ENCODE measurements around the gene LRBA. TPM values are rescaled to one million over a fixed set of nuclear protein-coding genes. Genes with fewer than 3 reads are reported as not detected.
"Not testable (repeated sequence)": the region's sequence is repeated elsewhere in the genome, so short reads cannot be mapped to it uniquely, and the experiment has no call there.

The LRBA gene
- total RNA-seq, 3 donors from 2014 or later, result 26.9 to 138 (median 93.7) TPM

- Histone ChIP-seq H3K27me3 (no peaks in the 10 kb centered on the region), H3K9me3 (peaks cover 0 to 4% of the 10 kb centered on the region in 2 donors), H3K4me1 (no peaks in the 10 kb centered on the region), H3K27ac (no peak overlapping the region), H3K4me3 (no peak overlapping the region), H3K36me3 (no peaks in the 10 kb centered on the region)
- intact Hi-C loops (cut with DNase I; ENCODE audit: low total_unique reads), result no loop called here
- TF ChIP-seq POLR2AphosphoS5 (IDR thresholded peaks at IDR 0.05), result no peak
- no peak for TF ChIP-seq CTCF (IDR thresholded peaks at IDR 0.05)
- TF ChIP-seq POLR2A (IDR thresholded peaks at IDR 0.05), result no peak
- DNase-seq (ENCODE audit: low spot score in 2 of 2), result no peak
These were observed 627.1 kb downstream of the LRBA start for GRCh38 chr4:150387981-150388380.

- H3K27ac ChIP-seq; intact Hi-C loops (cut with DNase I; ENCODE audit: low total_unique reads); H3K36me3 ChIP-seq; H3K4me3 ChIP-seq; H3K4me1 ChIP-seq; DNase-seq (ENCODE audit: low spot score in 2 of 2); H3K27me3 ChIP-seq; H3K9me3 ChIP-seq: not testable (repeated sequence)
These were observed 628.7 kb downstream of the LRBA start for GRCh38 chr4:150386415-150386814.

GRCh38 chr4:150385606-150386005 is 629.5 kb downstream of the LRBA start:
- Histone ChIP-seq H3K27me3 (no peaks in the 10 kb centered on the region), H3K27ac (no peak overlapping the region), H3K4me3 (no peak overlapping the region), H3K4me1 (no peaks in the 10 kb centered on the region), H3K36me3 (no peaks in the 10 kb centered on the region), H3K9me3 (no peaks in the 10 kb centered on the region)
- intact Hi-C loops (cut with DNase I; ENCODE audit: low total_unique reads), result no loop called here
- no peak for DNase-seq (ENCODE audit: low spot score in 2 of 2)
- TF ChIP-seq POLR2AphosphoS5 (IDR thresholded peaks at IDR 0.05) (no peak), POLR2A (IDR thresholded peaks at IDR 0.05) (no peak), CTCF (IDR thresholded peaks at IDR 0.05) (no peak)

GRCh38 chr4:150384249-150384648 is 630.8 kb downstream of the LRBA start:
- Histone ChIP-seq H3K36me3 (no peaks in the 10 kb centered on the region), H3K4me3 (no peak overlapping the region), H3K4me1 (no peaks in the 10 kb centered on the region), H3K27ac (no peak overlapping the region), H3K27me3 (no peaks in the 10 kb centered on the region), H3K9me3 (no peaks in the 10 kb centered on the region)
- TF ChIP-seq POLR2AphosphoS5 (IDR thresholded peaks at IDR 0.05) (no peak), CTCF (IDR thresholded peaks at IDR 0.05) (no peak), POLR2A (IDR thresholded peaks at IDR 0.05) (no peak)
- intact Hi-C loops (cut with DNase I; ENCODE audit: low total_unique reads), result no loop called here
- no peak for DNase-seq (ENCODE audit: low spot score in 2 of 2)

- no peaks in the 10 kb centered on the region for H3K9me3 ChIP-seq
- no peak for DNase-seq (ENCODE audit: low spot score in 2 of 2)
- H3K27me3 ChIP-seq, result no peaks in the 10 kb centered on the region
- intact Hi-C loops (cut with DNase I; ENCODE audit: low total_unique reads), result no loop called here
- no peak overlapping the region for H3K27ac ChIP-seq
- TF ChIP-seq POLR2AphosphoS5 (IDR thresholded peaks at IDR 0.05), result no peak
- TF ChIP-seq POLR2A (IDR thresholded peaks at IDR 0.05), result no peak
- TF ChIP-seq CTCF (IDR thresholded peaks at IDR 0.05), result no peak
- no peaks in the 10 kb centered on the region for H3K36me3 ChIP-seq
- no peak overlapping the region for H3K4me3 ChIP-seq
- H3K4me1 ChIP-seq, result no peaks in the 10 kb centered on the region
These were observed 633.1 kb downstream of the LRBA start for GRCh38 chr4:150382028-150382427.

- H3K4me1 ChIP-seq, result no peaks in the 10 kb centered on the region
- no peaks in the 10 kb centered on the region for H3K9me3 ChIP-seq
- H3K36me3 ChIP-seq, result no peaks in the 10 kb centered on the region
- H3K27me3 ChIP-seq, result no peaks in the 10 kb centered on the region
- no peak overlapping the region for H3K27ac ChIP-seq
- TF ChIP-seq CTCF (IDR thresholded peaks at IDR 0.05) (no peak), POLR2AphosphoS5 (IDR thresholded peaks at IDR 0.05) (no peak), POLR2A (IDR thresholded peaks at IDR 0.05) (no peak)
- DNase-seq (ENCODE audit: low spot score in 2 of 2), result no peak
- H3K4me3 ChIP-seq, result no peak overlapping the region
- intact Hi-C loops (cut with DNase I; ENCODE audit: low total_unique reads), result no loop called here
These were observed 633.5 kb downstream of the LRBA start for GRCh38 chr4:150381609-150382008.

All from breast epithelium (tissue), 4 donors.